HL-60 (cell line): ENCODE measurements around the gene ALDH5A1.

ENCODE experiments used
- CTCF ChIP-seq: IDR thresholded peaks from one replicate; pipeline ENCODE4 v1.5.1; 2011; ENCODE audit warnings: low read length, control low read depth, inconsistent platforms; ENCODE audit not compliant: insufficient read depth
- GABPA ChIP-seq: IDR thresholded peaks from 2 replicates; pipeline ENCODE4 v1.6.1; 2012; ENCODE audit warnings: low read depth
- POLR2AphosphoS5 ChIP-seq: IDR thresholded peaks from 2 replicates; pipeline ENCODE4 v1.6.1; 2012; ENCODE audit warnings: low read depth
- REST ChIP-seq: IDR thresholded peaks from 2 replicates; pipeline ENCODE4 v1.6.1; 2012; ENCODE audit warnings: low read depth; ENCODE audit not compliant: insufficient replicate concordance

- TF ChIP-seq CTCF (no peak), REST (no peak), POLR2AphosphoS5 (no peak), GABPA (no peak)
These were observed 6.6 kb downstream of the ALDH5A1 start for GRCh38 chr6:24501374-24501773.
